Kidney (tissue), 14 donors: ENCODE measurements around the gene IWS1. TPM values are rescaled to one million over a fixed set of nuclear protein-coding genes. Genes with fewer than 3 reads are reported as not detected.
A peak's percentile ranks its signal among the peaks of the same experiment; 100 is the strongest.
"Not testable (repeated sequence)": the region's sequence is repeated elsewhere in the genome, so short reads cannot be mapped to it uniquely, and the experiment has no call there.

ENCODE experiments used
- DNase-seq, 5 donors: peaks; one replicate each; pipeline ENCODE4 v3.0.0-alpha.2; 2013 to 2020
- FAIRE-seq: peaks from 2 replicates; lab custom pipeline; 2012; peaks lifted over from hg19 to GRCh38; lab: Jason Lieb, UNC
- H3K27ac ChIP-seq, 2 donors: one replicate each; pipeline ENCODE4 v1.7.0; 2013; ENCODE audit warnings: low read depth in 2 of 2, low read length in 2 of 2, inconsistent platforms in 1 of 2
- H3K27me3 ChIP-seq: one replicate; pipeline ENCODE4 v1.7.1; 2013; ENCODE audit warnings: low read length, inconsistent platforms; ENCODE audit not compliant: control insufficient read depth, insufficient read depth
- H3K36me3 ChIP-seq, 3 donors: one replicate each; pipeline versions ENCODE4 v1.7.0 to v1.7.1; 2013; ENCODE audit warnings: low read length in 3 of 3, control low read depth in 1 of 3, inconsistent platforms in 1 of 3; ENCODE audit not compliant: insufficient read depth in 3 of 3, control insufficient read depth in 2 of 3
- H3K4me1 ChIP-seq, 3 donors: one replicate each; pipeline versions ENCODE4 v1.7.0 to v1.7.1; 2013; ENCODE audit warnings: low read length in 3 of 3, inconsistent platforms in 1 of 3, low read depth in 1 of 3; ENCODE audit not compliant: control insufficient read depth in 2 of 3, insufficient read depth in 2 of 3
- H3K4me3 ChIP-seq, 3 donors: one replicate each; pipeline versions ENCODE4 v1.7.0 to v1.8.1; 2013; ENCODE audit warnings: low read length in 3 of 3, control low read depth in 1 of 3, inconsistent platforms in 1 of 3
- H3K9ac ChIP-seq, 3 donors: one replicate each; pipeline versions ENCODE4 v1.7.0 to v1.7.1; 2013; ENCODE audit warnings: low read length in 3 of 3, control low read depth in 1 of 3, inconsistent platforms in 1 of 3
- H3K9me3 ChIP-seq, 3 donors: one replicate each; pipeline versions ENCODE4 v1.7.0 to v1.7.1; 2013; ENCODE audit warnings: low read length in 3 of 3, control low read depth in 1 of 3, inconsistent platforms in 1 of 3; ENCODE audit not compliant: control insufficient read depth in 2 of 3, insufficient read depth in 1 of 3
- intact Hi-C: fragments of 100-400 bp; cut with DNase I; formaldehyde crosslinking; loops from one replicate; pipeline ENCODE4 v1.11.1; 2022
- polyA plus RNA-seq: library from polyadenylated mRNA; stranded (reverse); fragments of 350-450 nt; fragmentation: Illumina TruSeq; extraction: RNeasy Lipid Tissue Mini Kit (QIAGEN cat#74804); gene quantifications from one replicate; pipeline ENCODE4 v1.2.3, GENCODE V29; 2014; ENCODE audit warnings: low read depth, low replicate concordance; ENCODE audit not compliant: insufficient read depth
- total RNA-seq: library from RNA; stranded (reverse); fragmentation: NEBNext Ultra II Directional; extraction: Animal tissue kit (Norgen Biotek cat#: 25700); gene quantifications from one replicate; pipeline ENCODE4 v1.2.1, GENCODE V29; 2021
- TF ChIP-seq, protein P1 (sequence below): IDR thresholded peaks from 3 replicates; pipeline ENCODE4 v1.5.1; 2012; ENCODE audit warnings: mild to moderate bottlenecking, moderate library complexity, borderline replicate concordance; ENCODE audit not compliant: insufficient read depth; ENCODE audit errors: extremely low read depth
- donor health status: control.
- donor health status: control.
- donor health status: control.
- donor health status: control.
- donor health status: control.
- donor health status: DM: yes; HTN: yes; CAD: no.
- donor health status: Normal renal cell carcinoma (clear cell type).

The IWS1 gene
- total and polyA plus RNA-seq, 2 donors from 2014 or later = 29.8 to 35.8 TPM

DNA sequence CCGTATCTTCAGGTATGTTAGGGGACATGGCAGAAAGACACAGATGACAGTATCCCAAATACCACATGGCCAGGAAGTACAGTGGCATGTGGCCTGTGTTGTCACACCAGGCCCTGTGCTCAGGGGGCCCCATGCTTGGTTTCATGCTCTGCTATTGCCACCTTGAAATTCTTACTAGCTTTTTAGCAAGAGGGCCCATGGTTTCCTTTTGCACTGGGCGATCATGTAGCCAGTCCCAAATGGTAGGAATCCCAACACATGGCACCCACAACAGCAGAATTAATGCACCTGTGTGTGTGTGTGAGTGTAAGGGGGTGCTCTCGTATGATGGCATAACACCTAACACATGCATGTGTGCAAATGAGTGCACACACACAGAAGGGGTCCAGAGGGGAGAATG is 48.4 kb upstream of the IWS1 start:
- Histone ChIP-seq H3K9me3 (no peaks in the 10 kb centered on the region), H3K36me3 (peaks cover 0 to 5% (median 0%) of the 10 kb centered on the region in 3 donors), H3K4me3 (no peak overlapping the region), H3K4me1 (no peaks in the 10 kb centered on the region), H3K27me3 (no peaks in the 10 kb centered on the region), H3K27ac (no peak overlapping the region), H3K9ac (no peak overlapping the region)
- intact Hi-C loops = no loop called here
- TF ChIP-seq, protein P1, sequence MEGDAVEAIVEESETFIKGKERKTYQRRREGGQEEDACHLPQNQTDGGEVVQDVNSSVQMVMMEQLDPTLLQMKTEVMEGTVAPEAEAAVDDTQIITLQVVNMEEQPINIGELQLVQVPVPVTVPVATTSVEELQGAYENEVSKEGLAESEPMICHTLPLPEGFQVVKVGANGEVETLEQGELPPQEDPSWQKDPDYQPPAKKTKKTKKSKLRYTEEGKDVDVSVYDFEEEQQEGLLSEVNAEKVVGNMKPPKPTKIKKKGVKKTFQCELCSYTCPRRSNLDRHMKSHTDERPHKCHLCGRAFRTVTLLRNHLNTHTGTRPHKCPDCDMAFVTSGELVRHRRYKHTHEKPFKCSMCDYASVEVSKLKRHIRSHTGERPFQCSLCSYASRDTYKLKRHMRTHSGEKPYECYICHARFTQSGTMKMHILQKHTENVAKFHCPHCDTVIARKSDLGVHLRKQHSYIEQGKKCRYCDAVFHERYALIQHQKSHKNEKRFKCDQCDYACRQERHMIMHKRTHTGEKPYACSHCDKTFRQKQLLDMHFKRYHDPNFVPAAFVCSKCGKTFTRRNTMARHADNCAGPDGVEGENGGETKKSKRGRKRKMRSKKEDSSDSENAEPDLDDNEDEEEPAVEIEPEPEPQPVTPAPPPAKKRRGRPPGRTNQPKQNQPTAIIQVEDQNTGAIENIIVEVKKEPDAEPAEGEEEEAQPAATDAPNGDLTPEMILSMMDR = no peak
- FAIRE-seq = no peak
- no peak for DNase-seq

DNA sequence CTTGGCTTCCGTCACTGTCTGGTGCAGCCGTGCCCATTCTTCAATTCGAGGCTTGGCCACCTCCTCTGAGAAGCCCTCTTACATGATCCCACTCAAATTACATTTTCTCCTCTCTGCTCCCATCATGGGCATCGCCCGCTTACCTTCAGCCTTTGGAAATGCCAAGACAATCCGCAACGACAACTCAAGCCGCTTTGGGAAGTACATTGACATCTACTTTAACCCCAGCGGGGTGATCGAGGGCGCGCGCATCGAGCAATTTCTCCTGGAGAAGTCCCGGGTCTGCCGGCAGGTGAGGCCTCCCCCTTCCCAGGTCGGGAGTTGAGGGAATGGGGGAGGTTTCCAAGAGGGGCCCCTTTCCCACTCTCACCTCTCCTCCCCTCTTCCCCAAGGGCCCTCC is 47.5 kb upstream of the IWS1 start:
- no peaks in the 10 kb centered on the region for H3K9me3 ChIP-seq
- intact Hi-C loops = no loop called here
- FAIRE-seq (no peak), DNase-seq (peak in 1 of 5 donors; percentile 60)
- H3K36me3 ChIP-seq = peaks cover 0 to 5% (median 0%) of the 10 kb centered on the region in 3 donors
- no peaks in the 10 kb centered on the region for H3K27me3 ChIP-seq
- no peak overlapping the region for H3K9ac ChIP-seq
- H3K4me3 ChIP-seq = no peak overlapping the region
- TF ChIP-seq, protein P1 = no peak
- H3K27ac ChIP-seq = no peak overlapping the region
- no peaks in the 10 kb centered on the region for H3K4me1 ChIP-seq

DNA sequence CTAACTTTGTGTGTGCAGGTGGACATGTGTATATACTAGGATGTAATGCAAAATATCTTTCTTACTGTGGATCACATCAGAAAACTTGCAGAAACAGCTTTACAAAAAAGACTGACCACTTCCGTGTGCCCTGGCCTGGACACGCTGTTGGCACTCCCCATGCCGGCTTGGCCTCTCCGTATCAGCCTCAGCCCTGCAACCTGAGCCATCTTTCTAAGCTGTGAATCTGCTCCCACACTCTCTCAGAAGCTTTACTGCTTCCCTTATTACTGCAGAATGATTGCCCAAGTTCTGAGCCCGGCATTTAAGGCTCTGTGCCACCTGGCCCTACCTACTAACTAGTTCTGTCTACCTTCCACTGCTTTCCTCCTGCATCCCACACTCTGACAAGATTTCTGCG is 47.0 kb upstream of the IWS1 start:
- TF ChIP-seq, protein P1 = no peak
- Histone ChIP-seq H3K9me3 (no peaks in the 10 kb centered on the region), H3K27me3 (no peaks in the 10 kb centered on the region), H3K4me3 (no peak overlapping the region), H3K9ac (no peak overlapping the region), H3K36me3 (peaks cover 0 to 5% (median 0%) of the 10 kb centered on the region in 3 donors), H3K4me1 (no peaks in the 10 kb centered on the region), H3K27ac (no peak overlapping the region)
- intact Hi-C loops = no loop called here
- FAIRE-seq (no peak), DNase-seq (peak; percentile 23 to 48 (median 35))

DNA sequence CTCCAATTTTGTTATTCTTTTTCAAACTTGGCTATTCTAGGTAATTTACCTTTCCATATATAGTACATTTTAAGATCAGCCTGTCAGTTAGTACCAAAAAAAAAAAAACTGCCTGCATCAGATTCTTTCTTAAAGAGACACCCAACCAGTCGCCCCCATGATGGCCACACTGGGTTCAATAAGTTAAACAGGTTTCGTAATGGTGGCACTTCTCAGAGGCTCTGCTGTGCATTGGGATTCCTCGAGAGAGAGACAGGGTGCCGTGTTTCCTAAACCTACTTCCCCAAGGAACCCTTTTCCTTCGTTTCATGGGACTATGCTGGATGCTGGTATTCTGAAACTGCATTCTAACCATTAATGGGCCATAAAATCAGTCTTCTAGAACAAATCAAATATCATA is 46.6 kb upstream of the IWS1 start:
- Histone ChIP-seq H3K4me1 (no peaks in the 10 kb centered on the region), H3K27ac (no peak overlapping the region), H3K9me3 (no peaks in the 10 kb centered on the region), H3K4me3 (no peak overlapping the region), H3K27me3 (no peaks in the 10 kb centered on the region), H3K9ac (no peak overlapping the region), H3K36me3 (peaks cover 0 to 6% (median 0%) of the 10 kb centered on the region in 3 donors)
- TF ChIP-seq, protein P1 = no peak
- DNase-seq (peak in 2 of 5 donors; percentile 13 to 24), FAIRE-seq (no peak)
- intact Hi-C loops = no loop called here

DNA sequence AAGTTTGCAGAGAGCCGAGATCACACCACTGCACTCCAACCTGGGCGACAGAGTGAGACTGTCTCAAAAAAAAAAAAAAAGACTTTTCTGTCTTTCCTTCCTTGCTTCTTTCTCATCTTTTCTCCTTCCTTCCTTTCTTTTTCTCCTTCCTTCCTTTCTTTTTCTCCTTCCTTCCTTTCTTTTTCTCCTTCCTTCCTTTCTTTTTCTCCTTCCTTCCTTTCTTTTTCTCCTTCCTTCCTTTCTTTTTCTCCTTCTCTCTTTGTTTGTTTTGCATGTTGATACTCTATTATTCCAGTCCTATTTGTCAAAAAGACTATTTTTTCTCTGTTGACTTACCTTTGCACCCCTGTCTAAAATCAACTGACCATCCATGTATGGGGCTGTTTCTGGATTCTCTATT is 46.1 kb upstream of the IWS1 start:
- H3K4me1 ChIP-seq, H3K4me3 ChIP-seq, H3K9me3 ChIP-seq, FAIRE-seq, intact Hi-C loops, H3K27ac ChIP-seq, H3K9ac ChIP-seq, DNase-seq, H3K36me3 ChIP-seq, H3K27me3 ChIP-seq: not testable (repeated sequence)
